ENCODE data around the gene MX1. TPM values are rescaled to one million over a fixed set of nuclear protein-coding genes. Genes with fewer than 3 reads are reported as not detected.

MX1 gene
- total RNA-seq, 4 donors from 2014 or later, result 27.3 to 82.2 (median 61.9) TPM

DNA sequence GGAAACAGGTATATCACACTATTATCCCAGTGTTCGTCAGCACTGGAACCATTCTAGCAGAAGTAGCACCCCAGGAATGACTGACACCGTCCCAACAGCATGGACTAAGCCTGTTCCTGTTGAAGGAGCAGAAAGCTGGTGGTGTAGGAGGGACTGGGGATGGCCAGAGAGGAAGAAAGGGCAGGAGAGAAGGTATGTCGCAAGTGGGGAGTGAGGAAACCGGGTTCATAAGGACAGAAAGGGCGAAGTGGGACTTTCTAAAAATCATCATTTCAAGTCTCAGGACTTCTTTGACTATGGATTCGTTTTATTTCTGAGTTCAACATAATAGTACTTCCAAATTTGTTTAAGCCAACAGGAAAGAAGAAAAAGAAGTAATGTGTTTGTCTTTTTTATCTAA is 19.7 kb upstream of the MX1 start:
- H3K36me3 ChIP-seq, result no peaks in the 10 kb centered on the region
- TF ChIP-seq EP300 (IDR thresholded peaks at IDR 0.05; ENCODE audit: low read depth), result no peak
- peaks cover 0 to 4% (median 2%) of the 10 kb centered on the region in 4 donors for H3K4me1 ChIP-seq
- in situ Hi-C loops (cut with MboI; ENCODE audit: low pct_ligation_motif_present in 1 of 4, low pct_unique_long_range_greater_than_20kb in 1 of 4, low sequenced_read_pairs in 3 of 4), result no loop called here
- 71 to 87% methylated on average over 5 to 6 of the region's 6 CpGs for WGBS, 2 donors (ENCODE audit: low coverage in 1 of 2)
- H3K27ac ChIP-seq, result no peak overlapping the region
- no peaks in the 10 kb centered on the region for H3K9me3 ChIP-seq
- intact Hi-C loops (cut with DNase I; ENCODE audit: low total_unique reads), result no loop called here
- H3K27me3 ChIP-seq, result no peaks in the 10 kb centered on the region
- no peak overlapping the region for H3K4me3 ChIP-seq
- DNase-seq, result no peak

DNA sequence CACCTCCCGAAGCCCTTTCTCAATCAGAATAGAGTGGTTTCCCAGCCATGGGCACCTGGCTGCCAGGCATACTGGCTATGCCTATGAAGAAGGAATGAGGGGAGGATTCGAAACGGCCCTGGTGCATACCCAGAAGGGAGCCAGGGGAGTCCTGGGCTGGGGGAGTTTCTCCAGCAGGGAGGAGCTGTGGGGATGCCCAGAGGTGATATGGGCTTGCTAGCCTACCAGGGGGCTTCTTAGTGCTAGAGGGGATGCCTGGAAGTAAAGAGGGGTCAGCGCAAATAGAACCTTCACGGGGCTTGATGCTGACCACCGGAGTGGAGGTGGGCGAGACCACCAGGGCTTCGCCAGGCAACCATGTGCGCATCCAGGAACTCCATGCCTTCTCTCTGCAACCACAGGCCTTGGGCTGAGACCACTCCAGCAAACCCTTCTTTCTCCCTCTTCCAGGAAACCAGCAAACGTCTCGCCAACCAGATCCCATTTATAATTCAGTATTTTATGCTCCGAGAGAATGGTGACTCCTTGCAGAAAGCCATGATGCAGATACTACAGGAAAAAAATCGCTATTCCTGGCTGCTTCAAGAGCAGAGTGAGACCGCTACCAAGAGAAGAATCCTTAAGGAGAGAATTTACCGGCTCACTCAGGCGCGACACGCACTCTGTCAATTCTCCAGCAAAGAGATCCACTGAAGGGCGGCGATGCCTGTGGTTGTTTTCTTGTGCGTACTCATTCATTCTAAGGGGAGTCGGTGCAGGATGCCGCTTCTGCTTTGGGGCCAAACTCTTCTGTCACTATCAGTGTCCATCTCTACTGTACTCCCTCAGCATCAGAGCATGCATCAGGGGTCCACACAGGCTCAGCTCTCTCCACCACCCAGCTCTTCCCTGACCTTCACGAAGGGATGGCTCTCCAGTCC is 18.2 kb upstream of the MX1 start:
- H3K4me1 ChIP-seq, result peaks cover 0 to 11% (median 7%) of the 10 kb centered on the region in 4 donors
- H3K4me3 ChIP-seq, result no peak overlapping the region
- in situ Hi-C loops (cut with MboI; ENCODE audit: low pct_ligation_motif_present in 1 of 4, low pct_unique_long_range_greater_than_20kb in 1 of 4, low sequenced_read_pairs in 3 of 4) (no loop called here), intact Hi-C loops (cut with DNase I; ENCODE audit: low total_unique reads) (no loop called here)
- 91 to 95% methylated on average over 4 to 24 of the region's 24 CpGs for whole genome bisulfite sequencing, 2 donors (ENCODE audit: low coverage in 1 of 2)
- H3K36me3 ChIP-seq, result no peaks in the 10 kb centered on the region
- TF ChIP-seq EP300 (IDR thresholded peaks at IDR 0.05; ENCODE audit: low read depth) (no peak), POLR2A (IDR thresholded peaks at IDR 0.05) (no peak)
- TF ChIP-seq, protein P1, sequence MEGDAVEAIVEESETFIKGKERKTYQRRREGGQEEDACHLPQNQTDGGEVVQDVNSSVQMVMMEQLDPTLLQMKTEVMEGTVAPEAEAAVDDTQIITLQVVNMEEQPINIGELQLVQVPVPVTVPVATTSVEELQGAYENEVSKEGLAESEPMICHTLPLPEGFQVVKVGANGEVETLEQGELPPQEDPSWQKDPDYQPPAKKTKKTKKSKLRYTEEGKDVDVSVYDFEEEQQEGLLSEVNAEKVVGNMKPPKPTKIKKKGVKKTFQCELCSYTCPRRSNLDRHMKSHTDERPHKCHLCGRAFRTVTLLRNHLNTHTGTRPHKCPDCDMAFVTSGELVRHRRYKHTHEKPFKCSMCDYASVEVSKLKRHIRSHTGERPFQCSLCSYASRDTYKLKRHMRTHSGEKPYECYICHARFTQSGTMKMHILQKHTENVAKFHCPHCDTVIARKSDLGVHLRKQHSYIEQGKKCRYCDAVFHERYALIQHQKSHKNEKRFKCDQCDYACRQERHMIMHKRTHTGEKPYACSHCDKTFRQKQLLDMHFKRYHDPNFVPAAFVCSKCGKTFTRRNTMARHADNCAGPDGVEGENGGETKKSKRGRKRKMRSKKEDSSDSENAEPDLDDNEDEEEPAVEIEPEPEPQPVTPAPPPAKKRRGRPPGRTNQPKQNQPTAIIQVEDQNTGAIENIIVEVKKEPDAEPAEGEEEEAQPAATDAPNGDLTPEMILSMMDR (IDR thresholded peaks at IDR 0.05), result no peak
- DNase-seq, result no peak
- H3K9me3 ChIP-seq, result no peaks in the 10 kb centered on the region
- no peaks in the 10 kb centered on the region for H3K27me3 ChIP-seq
- H3K27ac ChIP-seq, result no peak overlapping the region

DNA sequence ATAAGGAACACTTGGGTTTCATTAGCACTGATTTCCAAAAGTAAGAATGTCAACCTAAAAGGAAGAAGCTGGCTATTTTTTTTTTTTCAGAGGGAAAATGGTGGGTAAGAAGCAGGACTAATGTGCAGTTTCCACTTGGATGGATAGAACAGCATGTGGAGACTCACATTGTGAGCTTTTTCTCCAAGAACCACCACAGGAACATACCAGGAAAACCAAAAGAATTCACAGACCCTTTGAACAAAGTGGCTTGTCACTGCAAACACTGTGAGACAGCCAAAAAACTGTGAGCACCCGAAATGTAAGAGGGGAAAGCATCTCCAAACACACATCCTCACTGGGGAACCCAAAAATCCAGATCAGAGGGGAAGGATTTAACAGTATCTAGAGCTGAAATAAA is 15.7 kb upstream of the MX1 start:
- no peak for DNase-seq
- 85 to 100% methylated on average over 1 of the region's 1 CpG for WGBS, 2 donors (ENCODE audit: low coverage in 1 of 2)
- TF ChIP-seq, protein P1 (IDR thresholded peaks at IDR 0.05), result no peak
- TF ChIP-seq POLR2A (IDR thresholded peaks at IDR 0.05) (no peak), POLR2AphosphoS5 (IDR thresholded peaks at IDR 0.05) (no peak), EP300 (IDR thresholded peaks at IDR 0.05; ENCODE audit: low read depth) (no peak)
- intact Hi-C loops (cut with DNase I; ENCODE audit: low total_unique reads) (no loop called here), in situ Hi-C loops (cut with MboI; ENCODE audit: low pct_ligation_motif_present in 1 of 4, low pct_unique_long_range_greater_than_20kb in 1 of 4, low sequenced_read_pairs in 3 of 4) (no loop called here)
- Histone ChIP-seq H3K9me3 (no peaks in the 10 kb centered on the region), H3K4me1 (peaks cover 0 to 11% (median 7%) of the 10 kb centered on the region in 4 donors), H3K4me3 (no peak overlapping the region), H3K36me3 (no peaks in the 10 kb centered on the region), H3K27me3 (no peaks in the 10 kb centered on the region), H3K27ac (no peak overlapping the region)

DNA sequence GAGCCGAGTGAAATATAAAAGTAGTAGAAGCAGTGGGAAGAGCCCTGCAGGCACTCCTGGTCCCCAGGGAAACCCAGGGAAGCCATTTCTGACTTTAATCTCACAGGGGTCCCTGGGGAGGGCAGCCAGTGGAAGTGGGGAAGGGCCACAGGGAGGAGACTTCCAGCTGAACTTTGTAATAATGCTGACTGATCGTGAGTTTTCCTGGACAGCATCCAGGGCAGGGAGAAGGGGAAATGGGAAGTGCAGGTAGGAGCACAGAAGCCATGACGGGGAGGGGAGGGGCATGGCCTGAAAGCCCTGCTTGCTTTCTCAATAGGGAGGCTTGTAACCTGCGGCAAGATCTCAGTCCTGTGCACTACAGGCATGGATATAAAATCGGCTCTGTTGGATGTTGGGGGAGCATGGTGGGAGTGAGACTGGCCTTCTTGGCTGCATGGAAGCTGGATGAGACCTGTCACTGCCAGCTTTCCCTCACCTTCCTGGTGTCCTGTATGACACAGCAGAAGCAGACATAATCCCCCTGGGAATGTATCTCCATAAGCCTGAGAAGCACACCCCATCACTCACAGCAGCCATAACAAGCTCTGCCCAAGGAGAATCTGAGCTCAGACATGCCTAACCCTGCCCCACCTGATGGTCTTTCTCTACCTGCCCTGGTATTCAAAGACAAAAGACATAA is 15.1 kb upstream of the MX1 start:
- intact Hi-C loops (cut with DNase I; ENCODE audit: low total_unique reads) (no loop called here), in situ Hi-C loops (cut with MboI; ENCODE audit: low pct_ligation_motif_present in 1 of 4, low pct_unique_long_range_greater_than_20kb in 1 of 4, low sequenced_read_pairs in 3 of 4) (no loop called here)
- Histone ChIP-seq H3K27me3 (no peaks in the 10 kb centered on the region), H3K4me3 (no peak overlapping the region), H3K4me1 (peaks cover 0 to 11% (median 7%) of the 10 kb centered on the region in 4 donors), H3K36me3 (no peaks in the 10 kb centered on the region), H3K27ac (no peak overlapping the region), H3K9me3 (no peaks in the 10 kb centered on the region)
- 40 to 75% methylated on average over 2 to 5 of the region's 5 CpGs for WGBS, 2 donors (ENCODE audit: low coverage in 1 of 2)
- TF ChIP-seq EP300 (IDR thresholded peaks at IDR 0.05; ENCODE audit: low read depth), result no peak
- no peak for TF ChIP-seq POLR2AphosphoS5 (IDR thresholded peaks at IDR 0.05)
- TF ChIP-seq, protein P1 (IDR thresholded peaks at IDR 0.05), result no peak
- no peak for TF ChIP-seq POLR2A (IDR thresholded peaks at IDR 0.05)
- no peak for DNase-seq
